GM12872 (cell line): ENCODE data around the gene TNFRSF11A.

Source experiments
- CTCF ChIP-seq: IDR thresholded peaks from 3 replicates; pipeline ENCODE4 v1.5.1; 2011; ENCODE audit warnings: low read depth, mild to moderate bottlenecking, low read length, moderate library complexity; ENCODE audit not compliant: insufficient read depth

TNFRSF11A gene

GRCh38 chr18:62394006-62394763, 69.1 kb downstream of the TNFRSF11A start:
- no peak for TF ChIP-seq CTCF

DNA sequence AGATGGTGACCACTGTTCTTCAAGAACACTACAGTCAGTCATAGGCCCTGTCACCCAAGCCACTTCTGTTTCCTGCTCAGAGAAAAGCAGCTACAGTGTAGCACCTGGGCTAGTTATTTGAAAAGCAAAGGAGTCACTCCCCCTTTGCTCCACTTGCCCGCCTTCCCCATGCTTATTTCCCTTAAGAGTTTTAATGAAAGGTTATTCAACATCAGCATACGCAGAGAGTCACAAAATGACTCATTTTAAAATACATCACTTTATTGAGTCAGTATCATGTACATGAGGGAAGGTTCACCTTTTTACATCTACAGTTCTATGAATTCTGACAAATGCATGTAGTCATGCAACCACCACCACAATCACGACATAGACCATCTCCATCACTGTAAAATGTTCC, 71.3 kb downstream of the TNFRSF11A start:
- TF ChIP-seq CTCF = no peak

DNA sequence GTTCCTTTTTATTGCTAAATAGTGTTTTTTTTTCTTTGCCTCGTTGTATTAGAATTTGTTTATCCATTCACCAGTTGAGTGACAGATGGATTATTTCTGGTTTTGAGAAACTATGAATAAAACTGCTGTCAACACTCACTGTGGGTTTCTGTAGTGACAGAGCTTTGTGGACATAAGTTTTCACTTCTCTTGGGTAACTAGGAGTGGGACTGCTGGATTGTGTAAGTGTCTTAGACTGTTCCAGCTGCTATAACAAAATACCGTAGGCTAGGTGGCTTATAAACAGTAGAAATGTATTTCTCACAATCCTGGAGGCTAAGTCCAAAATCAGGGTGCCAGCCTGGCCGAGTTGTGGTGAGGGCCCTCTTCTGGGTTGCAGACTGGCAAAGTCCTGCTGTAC, 71.9 kb downstream of the TNFRSF11A start:
- no peak for TF ChIP-seq CTCF

- TF ChIP-seq CTCF = no peak
Measured at GRCh38 chr18:62398291-62398690, 73.2 kb downstream of the TNFRSF11A start.

- TF ChIP-seq CTCF = 0 out of 3 replicates have a peak, but pooled peaks have one; percentile 6
Measured at GRCh38 chr18:62399276-62399675, 74.2 kb downstream of the TNFRSF11A start.

GRCh38 chr18:62399781-62400308, 74.7 kb downstream of the TNFRSF11A start:
- peak; percentile 64 for TF ChIP-seq CTCF

DNA sequence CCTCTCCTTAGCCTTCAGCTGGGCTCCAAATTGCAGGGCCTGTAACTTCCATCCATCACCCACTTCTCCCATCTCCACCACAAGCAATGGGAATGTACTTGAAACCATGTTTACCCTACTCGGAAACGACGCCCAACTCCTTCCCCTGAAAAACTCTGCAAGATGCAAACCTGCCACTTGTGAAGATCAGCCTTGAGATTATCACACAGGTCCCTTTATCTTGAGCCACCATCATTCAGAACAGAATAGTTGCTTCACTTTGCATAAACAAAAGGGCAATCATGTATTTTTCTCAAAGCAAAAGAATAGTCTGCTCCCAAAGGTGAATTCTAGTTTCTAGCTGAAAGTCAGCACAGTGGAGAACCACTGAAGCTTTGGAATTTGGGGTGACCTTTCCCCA, 75.8 kb downstream of the TNFRSF11A start:
- no peak for TF ChIP-seq CTCF
